22Rv1 (cell line): ENCODE measurements around the gene GPATCH1.

Experiments
- H3K27ac ChIP-seq: fragments of 450-650 bp; 2 replicates; pipeline ENCODE4 v1.5.1; 2017
- ZFX ChIP-seq: fragments of 450-650 bp; IDR thresholded peaks from 2 replicates; pipeline ENCODE4 v1.6.1; 2017; ENCODE audit warnings: antibody characterized with exemption, borderline replicate concordance
- TF ChIP-seq, protein P1 (sequence below): fragments of 450-650 bp; IDR thresholded peaks from 2 replicates; pipeline ENCODE4 v1.5.1; 2017; ENCODE audit warnings: mild to moderate bottlenecking

GPATCH1 gene

DNA sequence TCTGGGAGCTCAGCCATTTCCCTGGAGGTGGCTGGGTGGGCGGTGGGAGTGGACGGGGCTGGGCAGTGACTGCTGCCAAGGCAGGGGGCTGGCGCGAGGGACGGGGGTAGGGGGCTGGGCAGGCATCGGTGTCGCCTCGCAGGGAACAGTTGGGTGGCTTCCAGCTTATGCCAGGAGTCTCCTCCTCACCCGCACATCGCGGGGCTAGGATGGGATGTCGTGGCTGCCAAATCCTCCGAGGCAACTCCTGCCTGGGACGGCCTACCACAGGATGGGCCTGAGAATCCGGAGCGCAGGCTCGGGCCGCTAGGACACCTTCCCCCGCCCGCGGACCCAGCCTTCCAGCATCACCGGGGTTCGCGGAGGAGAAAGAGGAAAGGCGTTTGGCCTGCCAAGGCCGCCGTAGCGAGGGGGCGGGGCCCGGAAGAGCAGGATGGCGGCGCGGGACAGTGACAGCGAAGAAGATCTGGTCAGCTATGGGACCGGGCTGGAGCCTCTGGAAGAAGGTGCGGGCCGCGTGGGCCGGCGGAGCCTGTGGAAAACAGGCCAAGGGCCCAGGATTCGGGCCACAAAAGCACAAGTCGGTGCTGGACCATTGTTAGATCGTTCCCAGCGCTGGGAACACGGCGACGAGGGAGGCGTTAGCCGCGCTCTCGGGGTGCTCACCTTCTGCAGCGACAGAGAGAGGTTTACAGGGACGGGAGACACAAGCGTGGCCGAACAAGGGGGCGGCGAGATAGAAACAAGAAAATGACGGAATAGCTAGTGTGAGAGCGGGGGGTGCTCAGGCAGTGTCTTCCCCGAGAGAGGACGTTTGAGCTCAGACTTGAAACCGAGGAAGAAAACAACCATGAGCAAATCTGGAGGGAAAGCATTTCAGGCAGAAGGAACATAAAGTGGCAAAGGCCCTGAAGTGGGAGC, at the start of gene GPATCH1:
Gene GPATCH1 (plus strand): TSS at position 421 of the 921 bp plus-strand sequence. CDS start 13 bp downstream, at position 434.
- H3K27ac ChIP-seq, result peak within 1 kb of the TSS; percentile 68
- TF ChIP-seq, protein P1, sequence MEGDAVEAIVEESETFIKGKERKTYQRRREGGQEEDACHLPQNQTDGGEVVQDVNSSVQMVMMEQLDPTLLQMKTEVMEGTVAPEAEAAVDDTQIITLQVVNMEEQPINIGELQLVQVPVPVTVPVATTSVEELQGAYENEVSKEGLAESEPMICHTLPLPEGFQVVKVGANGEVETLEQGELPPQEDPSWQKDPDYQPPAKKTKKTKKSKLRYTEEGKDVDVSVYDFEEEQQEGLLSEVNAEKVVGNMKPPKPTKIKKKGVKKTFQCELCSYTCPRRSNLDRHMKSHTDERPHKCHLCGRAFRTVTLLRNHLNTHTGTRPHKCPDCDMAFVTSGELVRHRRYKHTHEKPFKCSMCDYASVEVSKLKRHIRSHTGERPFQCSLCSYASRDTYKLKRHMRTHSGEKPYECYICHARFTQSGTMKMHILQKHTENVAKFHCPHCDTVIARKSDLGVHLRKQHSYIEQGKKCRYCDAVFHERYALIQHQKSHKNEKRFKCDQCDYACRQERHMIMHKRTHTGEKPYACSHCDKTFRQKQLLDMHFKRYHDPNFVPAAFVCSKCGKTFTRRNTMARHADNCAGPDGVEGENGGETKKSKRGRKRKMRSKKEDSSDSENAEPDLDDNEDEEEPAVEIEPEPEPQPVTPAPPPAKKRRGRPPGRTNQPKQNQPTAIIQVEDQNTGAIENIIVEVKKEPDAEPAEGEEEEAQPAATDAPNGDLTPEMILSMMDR, result no peak
- TF ChIP-seq ZFX, result no peak

DNA sequence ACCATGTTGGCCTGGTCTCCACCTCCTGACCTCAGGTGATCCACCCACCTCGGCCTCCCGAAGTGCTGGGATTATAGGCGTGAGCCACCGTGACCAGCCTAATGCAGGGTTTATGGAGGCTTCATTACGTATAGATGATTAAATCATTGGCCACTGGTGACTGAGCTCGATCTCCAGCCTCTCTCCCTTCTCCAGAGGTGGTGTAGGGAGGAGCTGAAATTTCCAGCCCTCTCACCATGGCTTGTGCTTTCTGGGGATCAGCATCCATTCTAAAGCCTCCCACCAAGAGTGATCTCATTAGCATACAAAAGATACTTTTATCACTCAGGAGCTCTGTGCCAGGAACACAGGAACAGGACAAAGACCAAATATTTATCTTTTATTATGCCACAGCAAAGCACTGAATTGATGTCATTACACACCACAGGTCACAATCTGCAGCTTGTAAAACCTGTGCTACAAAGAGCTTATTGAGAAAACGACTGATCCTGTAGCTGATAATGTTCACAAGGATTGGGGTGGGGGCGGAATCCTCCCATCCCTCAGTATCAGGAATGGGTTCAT, 48.7 kb upstream of the GPATCH1 start:
- peak overlapping the region; percentile 69 for H3K27ac ChIP-seq
- TF ChIP-seq, protein P1, result no peak

GRCh38 chr19:33035461-33035860, 45.5 kb upstream of the GPATCH1 start:
- no peak overlapping the region for H3K27ac ChIP-seq
- TF ChIP-seq ZFX, result no peak
- TF ChIP-seq, protein P1, result no peak

DNA sequence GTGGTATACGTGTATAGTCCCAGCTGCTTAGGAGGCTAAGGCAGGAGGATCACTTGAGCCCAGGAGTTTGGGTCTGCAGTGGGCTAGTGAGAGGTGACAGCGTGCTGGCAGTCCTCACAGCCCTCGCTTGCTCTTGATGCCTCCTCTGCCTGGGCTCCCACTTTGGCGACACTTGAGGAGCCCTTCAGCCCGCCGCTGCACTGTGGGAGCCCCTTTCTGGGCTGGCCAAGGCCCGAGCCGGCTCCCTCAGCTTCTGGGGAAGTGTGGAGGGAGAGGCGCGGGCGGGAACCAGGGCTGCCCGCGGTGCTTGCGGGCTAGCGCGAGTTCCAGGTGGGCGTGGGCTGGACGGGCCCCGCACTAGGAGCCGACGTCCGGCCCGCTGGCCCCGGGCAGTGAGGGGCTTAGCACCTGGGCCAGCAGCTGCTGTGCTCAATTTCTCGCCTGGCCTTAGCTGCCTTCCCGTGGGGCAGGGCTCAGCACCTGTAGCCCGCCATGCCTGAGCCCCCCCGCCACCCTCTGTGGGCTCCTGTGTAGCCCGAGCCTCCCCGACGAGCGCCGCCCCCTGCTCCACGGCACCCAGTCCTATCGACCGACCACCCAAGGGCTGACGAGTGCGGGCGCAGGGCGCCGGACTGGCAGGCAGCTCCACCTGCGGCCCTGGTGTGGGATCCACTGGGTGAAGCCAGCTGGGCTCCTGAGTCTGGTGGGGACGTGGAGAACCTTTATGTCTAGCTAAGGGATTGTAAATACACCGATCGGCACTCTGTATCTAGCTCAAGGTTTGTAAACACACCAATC, 44.4 kb upstream of the GPATCH1 start:
- peak overlapping the region; percentile 71 for H3K27ac ChIP-seq

GRCh38 chr19:33037168-33038025, 43.6 kb upstream of the GPATCH1 start:
- peak overlapping the region; percentile 71 for H3K27ac ChIP-seq

GRCh38 chr19:33039108-33039599, 41.8 kb upstream of the GPATCH1 start:
- TF ChIP-seq, protein P1, result no peak
- TF ChIP-seq ZFX, result no peak
- no peak overlapping the region for H3K27ac ChIP-seq

DNA sequence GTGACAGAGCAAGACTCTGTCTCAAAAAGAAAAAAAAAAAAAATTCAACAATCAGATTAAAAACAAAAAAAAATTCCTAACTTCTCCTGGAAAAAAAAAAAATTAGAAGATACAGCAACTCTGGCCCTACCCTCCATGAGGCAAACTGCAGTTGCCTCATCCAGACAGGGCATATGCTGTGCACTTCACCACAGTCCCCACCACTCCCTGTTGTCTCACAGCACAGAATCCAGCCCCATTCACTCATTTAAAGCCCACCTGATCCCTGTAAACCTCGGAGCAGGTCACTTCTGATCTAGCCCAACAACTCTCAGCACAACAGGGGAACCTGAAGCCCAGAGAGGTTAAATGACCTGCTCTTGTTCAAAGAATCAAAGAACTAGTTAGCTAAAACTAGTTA, 41.2 kb upstream of the GPATCH1 start:
- no peak overlapping the region for H3K27ac ChIP-seq
- TF ChIP-seq, protein P1, result no peak
- no peak for TF ChIP-seq ZFX
